GM19035 (cell line): ENCODE results near the gene DIAPH2.

Source experiments
- ATAC-seq: cut with Tn5 transposase; IDR thresholded peaks from one replicate; pipeline ENCODE4 v1.9.1; 2021; ENCODE audit not compliant: unreplicated experiment

The DIAPH2 gene

GRCh38 chrX:96924581-96924980, 239.9 kb downstream of the DIAPH2 start:
- no peak for ATAC-seq

- ATAC-seq, result no peak
Observed at GRCh38 chrX:96929036-96929435, 244.4 kb downstream of the DIAPH2 start.

GRCh38 chrX:96957718-96958117, 273.1 kb downstream of the DIAPH2 start:
- ATAC-seq, result no peak

GRCh38 chrX:96971812-96972211, 287.2 kb downstream of the DIAPH2 start:
- no peak for ATAC-seq

- no peak for ATAC-seq
Observed at GRCh38 chrX:96978906-96979305, 294.3 kb downstream of the DIAPH2 start.

- ATAC-seq, result no peak
Observed at GRCh38 chrX:96979766-96980165, 295.1 kb downstream of the DIAPH2 start.

- no peak for ATAC-seq
Observed at GRCh38 chrX:96982161-96982560, 297.5 kb downstream of the DIAPH2 start.

GRCh38 chrX:96984538-96984937, 299.9 kb downstream of the DIAPH2 start:
- ATAC-seq, result no peak

GRCh38 chrX:96985046-96985445, 300.4 kb downstream of the DIAPH2 start:
- no peak for ATAC-seq

GRCh38 chrX:96987228-96987627, 302.6 kb downstream of the DIAPH2 start:
- ATAC-seq, result no peak

- no peak for ATAC-seq
Observed at GRCh38 chrX:96989830-96990571, 305.4 kb downstream of the DIAPH2 start.

GRCh38 chrX:96994093-96994492, 309.5 kb downstream of the DIAPH2 start:
- no peak for ATAC-seq

GRCh38 chrX:96997196-96997595, 312.6 kb downstream of the DIAPH2 start:
- ATAC-seq, result no peak

- ATAC-seq, result no peak
Observed at GRCh38 chrX:97000682-97001368, 316.2 kb downstream of the DIAPH2 start.

GRCh38 chrX:97006167-97006566, 321.5 kb downstream of the DIAPH2 start:
- ATAC-seq, result no peak

GRCh38 chrX:97009391-97009790, 324.7 kb downstream of the DIAPH2 start:
- no peak for ATAC-seq

GRCh38 chrX:97011540-97011939, 326.9 kb downstream of the DIAPH2 start:
- ATAC-seq, result no peak

- ATAC-seq, result no peak
Observed at GRCh38 chrX:97016106-97016505, 331.5 kb downstream of the DIAPH2 start.

GRCh38 chrX:97021680-97022079, 337.0 kb downstream of the DIAPH2 start:
- no peak for ATAC-seq

GRCh38 chrX:97026406-97026805, 341.8 kb downstream of the DIAPH2 start:
- ATAC-seq, result no peak

- no peak for ATAC-seq
Observed at GRCh38 chrX:97027384-97027922, 342.8 kb downstream of the DIAPH2 start.

GRCh38 chrX:97030463-97030862, 345.8 kb downstream of the DIAPH2 start:
- peak; percentile 50 for ATAC-seq
